C1 segment of cervical spinal cord (tissue), 14 donors: ENCODE results near the gene MRFAP1L1.
A peak's percentile ranks its signal among the peaks of the same experiment; 100 is the strongest.

ENCODE experiments used
- DNase-seq, 14 donors: peaks; one replicate each; lab custom pipeline; 2025; lab: John Stamatoyannopoulos, UW

MRFAP1L1 gene

GRCh38 chr4:6716958-6717655, 7.4 kb upstream of the MRFAP1L1 start:
- no peak for DNase-seq

GRCh38 chr4:6716018-6716911, 6.6 kb upstream of the MRFAP1L1 start, which contains the start of gene BLOC1S4:
BLOC1S4 (plus strand) TSS chr4:6716174; CDS start chr4:6716210, 36 bp downstream.
- DNase-seq, result peak in 13 of 14 donors; percentile 34 to 89 (median 82)

- no peak for DNase-seq
Observed at GRCh38 chr4:6715704-6716017, 6.0 kb upstream of the MRFAP1L1 start.

DNA sequence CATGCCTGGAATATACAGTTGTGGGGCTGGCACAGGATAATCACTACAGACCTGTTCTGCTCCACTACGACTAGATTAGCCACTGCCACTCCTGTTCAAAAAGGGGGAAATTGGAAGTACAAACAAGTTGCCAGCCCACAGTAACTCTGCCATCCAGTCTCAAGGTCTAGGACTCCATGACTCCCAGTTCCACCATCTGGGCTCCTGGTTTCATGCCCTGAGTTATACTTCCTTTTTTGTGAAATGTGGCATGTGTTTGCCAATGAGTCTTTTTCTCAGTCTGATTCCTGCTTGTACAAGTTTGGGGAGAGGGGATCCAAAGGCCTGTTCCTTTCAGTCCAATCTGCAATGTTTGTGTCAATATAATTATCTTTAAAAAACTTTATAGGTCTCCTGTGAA, 5.3 kb upstream of the MRFAP1L1 start:
- no peak for DNase-seq

DNA sequence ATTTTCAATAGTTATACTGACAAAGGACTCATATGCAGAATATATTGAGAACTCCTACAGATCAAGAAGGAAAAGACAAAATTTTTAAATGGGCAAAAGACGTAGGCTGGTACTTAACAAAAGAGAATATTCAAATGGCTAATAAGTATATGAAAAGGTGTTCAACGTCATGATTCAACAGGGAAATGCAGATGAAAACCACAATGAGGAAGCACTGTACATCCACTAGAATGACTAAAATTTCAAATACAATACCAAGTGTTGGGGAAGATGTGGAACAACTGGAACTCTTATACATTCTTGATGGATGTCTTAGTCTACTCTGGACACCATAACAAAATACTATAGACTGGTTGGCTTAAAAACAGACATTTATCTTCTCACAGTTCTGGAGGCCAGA, 1.3 kb upstream of the MRFAP1L1 start:
- DNase-seq, result no peak

DNA sequence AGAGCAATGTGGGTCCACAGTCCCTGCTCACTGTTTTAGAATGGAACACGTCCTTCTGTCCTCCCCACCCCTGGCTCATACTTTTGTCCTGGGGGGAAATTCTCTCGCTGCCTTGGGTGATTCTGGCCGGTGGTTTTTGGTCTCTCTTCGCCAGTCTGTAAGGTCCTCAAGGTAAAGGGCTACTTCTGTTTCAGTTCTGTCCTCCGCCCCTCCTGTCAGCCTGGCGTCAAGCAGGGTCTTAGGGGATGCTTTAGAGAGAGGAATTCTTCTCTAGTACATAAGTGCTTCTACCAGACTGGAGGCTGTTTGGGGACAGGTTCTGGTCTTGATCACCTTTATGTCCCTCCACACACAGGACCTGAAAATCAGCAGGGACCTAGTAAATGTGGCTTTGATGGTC, 617 bp upstream of the MRFAP1L1 start:
- DNase-seq, result no peak

DNA sequence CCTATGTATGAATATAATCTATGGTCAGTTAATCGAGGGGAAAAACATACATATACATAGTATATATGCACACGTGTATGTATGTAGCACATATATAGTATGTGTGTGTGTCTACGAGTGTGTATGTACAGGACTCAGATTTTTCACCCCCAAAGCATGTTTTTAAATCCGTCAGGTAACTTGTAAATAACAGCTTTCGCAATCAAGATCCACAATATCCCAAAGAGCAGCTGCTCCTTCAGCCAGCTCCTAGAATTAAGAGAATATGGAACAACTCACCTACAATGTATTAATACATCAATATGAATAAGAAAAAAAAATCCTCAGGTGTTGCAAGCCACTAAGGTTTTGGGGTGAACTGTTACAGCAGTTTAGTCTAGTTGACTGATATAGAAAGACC, 3.5 kb downstream of the MRFAP1L1 start:
- DNase-seq, result no peak

DNA sequence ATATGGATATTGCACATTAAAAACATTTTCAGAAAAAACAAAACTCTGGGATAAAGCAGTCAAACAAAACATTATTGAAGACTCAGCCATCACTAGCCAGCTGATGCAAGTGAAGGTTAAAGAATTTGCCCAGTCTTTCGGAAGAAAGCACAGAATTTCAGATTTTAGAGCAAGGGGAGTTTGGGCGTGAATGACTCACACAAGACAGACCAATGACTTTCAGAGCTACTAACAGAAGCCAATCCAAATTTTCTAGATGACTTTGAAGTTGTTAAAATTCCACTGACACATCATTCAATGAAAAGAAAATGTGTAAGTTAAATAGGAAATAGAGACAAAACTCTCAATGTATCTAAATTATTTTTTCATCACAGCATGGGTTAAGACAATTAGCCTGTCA, 4.0 kb downstream of the MRFAP1L1 start:
- no peak for DNase-seq

GRCh38 chr4:6703786-6704185, 5.9 kb downstream of the MRFAP1L1 start:
- DNase-seq, result no peak

GRCh38 chr4:6702761-6703160, 6.9 kb downstream of the MRFAP1L1 start:
- DNase-seq, result no peak

GRCh38 chr4:6701371-6701770, 8.3 kb downstream of the MRFAP1L1 start:
- no peak for DNase-seq

- no peak for DNase-seq
Observed at GRCh38 chr4:6699903-6700302, 9.8 kb downstream of the MRFAP1L1 start.

- no peak for DNase-seq
Observed at GRCh38 chr4:6699388-6699787, 10.3 kb downstream of the MRFAP1L1 start.

GRCh38 chr4:6697131-6697530, 12.5 kb downstream of the MRFAP1L1 start:
- DNase-seq, result no peak

GRCh38 chr4:6696611-6697010, 13.1 kb downstream of the MRFAP1L1 start:
- DNase-seq, result no peak

DNA sequence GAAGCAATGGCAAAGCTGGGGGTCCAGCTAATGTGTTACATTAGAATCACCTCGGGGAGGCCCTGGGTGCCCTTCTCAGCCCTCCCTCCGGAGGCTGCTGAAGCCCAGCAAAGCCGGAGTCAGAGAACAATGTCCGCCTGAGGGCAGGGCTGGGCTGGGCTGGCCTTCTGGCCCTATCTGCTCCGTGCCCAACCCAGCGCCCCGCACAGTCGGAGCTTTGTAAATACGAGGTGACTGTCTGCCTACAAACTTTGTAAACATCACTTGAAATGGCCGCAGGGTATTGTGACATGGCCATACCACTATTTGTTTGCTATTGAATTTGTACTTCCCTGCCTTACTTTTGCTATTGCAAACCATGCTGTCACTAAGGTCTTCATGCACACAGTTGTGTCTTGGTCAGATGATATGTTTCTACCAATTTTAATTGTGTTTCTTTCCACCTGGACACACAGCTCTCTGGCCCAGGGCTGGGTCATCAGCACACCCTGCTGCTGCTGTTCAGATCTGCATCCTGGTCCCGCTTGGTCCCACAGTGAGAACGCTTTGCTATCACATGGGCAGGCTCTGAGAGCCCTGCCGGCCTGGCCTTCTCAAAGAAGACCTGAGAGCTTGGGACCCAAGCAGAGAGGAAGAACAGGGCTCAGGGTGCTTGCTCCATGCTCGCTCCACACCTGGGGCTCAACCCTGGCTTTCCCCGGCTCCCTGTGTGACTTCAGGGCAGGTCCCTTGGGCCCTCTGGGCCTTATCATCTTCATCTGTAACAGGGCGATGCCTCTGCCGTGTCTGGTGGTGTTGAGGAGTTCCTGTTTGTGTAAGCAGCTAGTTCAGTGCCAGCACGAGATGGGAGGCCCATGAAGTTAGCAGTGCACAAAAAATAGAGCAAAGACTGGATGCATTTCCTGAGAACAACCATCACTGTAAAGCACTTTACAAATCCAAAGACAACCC, 13.7 kb downstream of the MRFAP1L1 start:
- no peak for DNase-seq

GRCh38 chr4:6694177-6694901, 15.3 kb downstream of the MRFAP1L1 start:
- DNase-seq, result no peak

DNA sequence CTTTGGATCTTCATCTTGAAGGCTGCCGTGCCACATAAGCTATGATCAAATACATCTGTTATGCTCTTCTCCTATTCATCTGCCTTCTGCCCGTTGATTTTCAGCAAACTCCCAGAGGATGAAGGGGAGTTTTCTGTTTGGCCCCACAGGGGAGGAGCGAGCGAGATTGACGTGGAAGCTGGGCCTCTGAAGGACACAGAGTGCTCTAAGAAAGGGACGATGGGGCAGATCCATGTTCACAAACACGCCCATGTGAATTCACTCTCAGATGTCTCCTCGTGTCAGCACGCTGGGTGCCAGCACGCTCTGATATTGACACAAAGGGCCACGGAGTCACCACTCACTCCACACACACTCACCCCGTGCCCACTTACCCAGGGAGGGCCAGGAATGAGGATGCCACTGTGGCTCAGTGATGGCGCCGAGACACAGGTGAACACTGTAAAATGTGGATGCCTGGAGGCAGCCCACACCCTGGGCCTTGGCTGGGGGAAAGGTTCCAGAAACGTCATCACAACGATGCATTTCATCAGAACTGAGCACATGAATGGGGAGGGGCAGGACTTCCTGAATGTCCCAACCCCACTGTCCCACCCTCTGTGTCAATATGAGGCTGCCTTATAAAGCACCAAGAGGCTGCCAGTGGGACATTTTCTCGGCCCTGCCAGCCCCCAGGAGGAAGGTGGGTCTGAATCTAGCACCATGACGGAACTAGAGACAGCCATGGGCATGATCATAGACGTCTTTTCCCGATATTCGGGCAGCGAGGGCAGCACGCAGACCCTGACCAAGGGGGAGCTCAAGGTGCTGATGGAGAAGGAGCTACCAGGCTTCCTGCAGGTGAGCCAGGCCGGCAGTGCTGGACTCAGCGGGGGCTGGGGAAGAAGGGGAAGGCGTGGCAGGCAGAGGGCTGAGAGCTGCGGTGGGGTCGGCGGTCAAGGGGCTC, 16.2 kb downstream of the MRFAP1L1 start, which contains the start of gene S100P:
Gene S100P (plus strand): TSS at position 648 of the 946 bp plus-strand sequence. CDS start 55 bp downstream, at position 703.
- DNase-seq, result no peak

DNA sequence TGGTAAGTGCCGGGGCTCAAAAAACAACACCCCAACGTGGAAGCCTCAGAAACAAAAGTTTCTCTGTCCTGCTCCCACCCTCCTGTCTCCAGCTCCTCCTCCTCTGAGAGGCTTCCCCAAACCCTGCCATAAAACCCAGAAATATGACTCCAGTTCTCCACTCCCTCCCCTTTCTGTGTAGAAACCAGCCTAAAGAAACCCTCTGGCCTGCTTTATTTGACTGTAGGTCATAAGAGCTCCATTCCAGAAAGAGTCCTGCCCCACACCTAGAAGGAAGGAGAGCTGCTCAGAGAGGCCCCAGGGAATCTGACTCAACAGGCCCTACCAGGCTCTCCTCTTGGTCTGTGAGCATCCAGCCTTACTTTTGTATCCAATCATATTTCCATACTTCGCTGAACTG, 16.9 kb downstream of the MRFAP1L1 start:
- no peak for DNase-seq

GRCh38 chr4:6692379-6692778, 17.3 kb downstream of the MRFAP1L1 start:
- no peak for DNase-seq
